ENCODE data around the gene MFSD2A. TPM values are rescaled to one million over a fixed set of nuclear protein-coding genes. Genes with fewer than 3 reads are reported as not detected.

Gene MFSD2A
- total RNA-seq, 1 experiment from 2014 or later, result 6.6 TPM

Other genes with a start within 250 kb of the MFSD2A start
- 50.3 and 55.9 TPM in 2 replicates for gene PPIE, start 216.3 kb upstream of the MFSD2A start, total RNA-seq (2014; rRNA removed; shearing (Covaris generic); ENCODE audit: low replicate concordance)
- 1.1 and 4.3 TPM in 2 replicates for gene OXCT2, start 183.8 kb upstream of the MFSD2A start, total RNA-seq (2014; rRNA removed; shearing (Covaris generic); ENCODE audit: low replicate concordance)
- gene BMP8B, start 166.3 kb upstream of the MFSD2A start, total RNA-seq (2014; rRNA removed; shearing (Covaris generic); ENCODE audit: low replicate concordance), result 1.7 and 5.7 TPM in 2 replicates
- 16.3 and 21.7 TPM in 2 replicates for gene TRIT1, start 71.6 kb upstream of the MFSD2A start, total RNA-seq (2014; rRNA removed; shearing (Covaris generic); ENCODE audit: low replicate concordance)
- 0.81 and 1.0 TPM in 2 replicates for gene MYCL, start 53.2 kb upstream of the MFSD2A start, total RNA-seq (2014; rRNA removed; shearing (Covaris generic); ENCODE audit: low replicate concordance)
- gene CAP1, start 85.6 kb downstream of the MFSD2A start, total RNA-seq (2014; rRNA removed; shearing (Covaris generic); ENCODE audit: low replicate concordance), result 116 and 154 TPM in 2 replicates
- 120 and 141 TPM in 2 replicates for gene PPT1, start 142.1 kb downstream of the MFSD2A start, total RNA-seq (2014; rRNA removed; shearing (Covaris generic); ENCODE audit: low replicate concordance)
- gene RLF, start 206.2 kb downstream of the MFSD2A start, total RNA-seq (2014; rRNA removed; shearing (Covaris generic); ENCODE audit: low replicate concordance), result 4.3 and 5.2 TPM in 2 replicates

Data from Caki2 (cell line).